Activated CD8-positive, alpha-beta T cell treated with anti-CD3 and anti-CD28 coated beads for 36 hours (primary cell): ENCODE results near the gene ABCC9. TPM values are rescaled to one million over a fixed set of nuclear protein-coding genes. Genes with fewer than 3 reads are reported as not detected.

Experiments used
- ATAC-seq: fragments of 200-7000 bp; cut with Tn5 transposase; one replicate; pipeline ENCODE4 v1.10.0; 2021; ENCODE audit warnings: mild to moderate bottlenecking, moderate library complexity
- CTCF ChIA-PET: fragments of 350-600 bp; sonication (Branson Sonifier 250); formaldehyde crosslinking; loops from one replicate; lab custom pipeline; 2021; ENCODE audit warnings: antibody characterized with exemption; lab: Charles Lee
- POLR2A ChIA-PET: fragments of 350-600 bp; sonication (Branson Sonifier 250); formaldehyde crosslinking; loops from one replicate; lab custom pipeline; 2021; ENCODE audit warnings: antibody characterized with exemption; lab: Charles Lee
- DNase-seq: peaks from one replicate; pipeline ENCODE4 v3.0.0-alpha.2; 2020
- H3K27ac Mint-ChIP-seq: one replicate; pipeline ENCODE4 v1.8.0; 2021; ENCODE audit warnings: mild to moderate bottlenecking, mixed read lengths
- H3K27me3 Mint-ChIP-seq: one replicate; pipeline ENCODE4 v1.8.0; 2021; ENCODE audit warnings: mixed read lengths
- H3K36me3 Mint-ChIP-seq: one replicate; pipeline ENCODE4 v1.8.0; 2021; ENCODE audit warnings: low read depth, mixed read lengths
- H3K4me1 Mint-ChIP-seq: one replicate; pipeline ENCODE4 v1.8.0; 2021; ENCODE audit warnings: low read depth, mixed read lengths
- H3K4me3 Mint-ChIP-seq: one replicate; pipeline ENCODE4 v1.8.0; 2021; ENCODE audit warnings: mild to moderate bottlenecking, moderate library complexity, mixed read lengths
- H3K9me3 Mint-ChIP-seq: one replicate; pipeline ENCODE4 v1.8.0; 2021; ENCODE audit warnings: mixed read lengths
- intact Hi-C: fragments of 100-400 bp; cut with micrococcal nuclease; formaldehyde crosslinking; loops from one replicate; pipeline ENCODE4 v1.10.0; 2022
- total RNA-seq, 2 experiments: library from RNA; stranded (reverse); gene quantifications; one replicate each; pipeline ENCODE4 v1.2.3, GENCODE V29; 2021
- TF ChIP-seq, protein P1 (sequence below): fragments of 200-600 bp; IDR thresholded peaks from one replicate; pipeline ENCODE4 v1.8.0; 2022; ENCODE audit warnings: antibody characterized with exemption, mild to moderate bottlenecking

Gene ABCC9
- total RNA-seq, 2 experiments from 2014 or later: not detected

DNA sequence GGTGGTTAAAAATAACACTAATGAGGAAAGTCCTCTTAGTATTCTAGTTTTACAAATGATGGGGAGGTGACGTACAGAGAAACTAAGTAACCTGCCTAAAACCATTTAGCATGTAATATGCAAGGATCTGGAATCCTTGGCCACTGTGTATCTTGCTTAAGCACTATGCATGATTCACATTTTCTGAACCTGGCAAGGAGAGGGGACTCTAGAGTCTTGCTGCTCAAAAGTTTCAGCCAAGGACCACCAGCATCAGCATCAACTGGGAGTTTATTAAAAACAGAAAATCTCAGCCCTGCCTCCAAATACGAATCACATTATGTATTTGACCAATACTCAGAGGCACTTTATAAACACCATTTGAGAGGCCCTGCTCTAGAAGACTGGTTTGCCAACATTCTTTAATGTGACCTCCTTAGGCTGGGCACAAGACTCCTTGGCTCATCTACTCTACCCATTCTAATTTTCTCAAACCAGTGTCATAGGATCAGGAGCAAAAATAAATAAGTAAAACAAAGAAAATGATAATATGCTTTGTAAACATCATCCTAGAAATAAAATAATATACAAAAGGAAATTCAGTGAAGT lies 52.9 kb downstream of the ABCC9 start:
- DNase-seq (no peak), ATAC-seq (no peak)
- Mint-ChIP-seq H3K4me3 (no peak overlapping the region), H3K9me3 (no peaks in the 10 kb centered on the region), H3K27me3 (peaks cover 5% of the 10 kb centered on the region), H3K36me3 (no peaks in the 10 kb centered on the region), H3K27ac (no peak overlapping the region), H3K4me1 (no peaks in the 10 kb centered on the region)
- intact Hi-C loops: no loop called here
- TF ChIP-seq, protein P1, sequence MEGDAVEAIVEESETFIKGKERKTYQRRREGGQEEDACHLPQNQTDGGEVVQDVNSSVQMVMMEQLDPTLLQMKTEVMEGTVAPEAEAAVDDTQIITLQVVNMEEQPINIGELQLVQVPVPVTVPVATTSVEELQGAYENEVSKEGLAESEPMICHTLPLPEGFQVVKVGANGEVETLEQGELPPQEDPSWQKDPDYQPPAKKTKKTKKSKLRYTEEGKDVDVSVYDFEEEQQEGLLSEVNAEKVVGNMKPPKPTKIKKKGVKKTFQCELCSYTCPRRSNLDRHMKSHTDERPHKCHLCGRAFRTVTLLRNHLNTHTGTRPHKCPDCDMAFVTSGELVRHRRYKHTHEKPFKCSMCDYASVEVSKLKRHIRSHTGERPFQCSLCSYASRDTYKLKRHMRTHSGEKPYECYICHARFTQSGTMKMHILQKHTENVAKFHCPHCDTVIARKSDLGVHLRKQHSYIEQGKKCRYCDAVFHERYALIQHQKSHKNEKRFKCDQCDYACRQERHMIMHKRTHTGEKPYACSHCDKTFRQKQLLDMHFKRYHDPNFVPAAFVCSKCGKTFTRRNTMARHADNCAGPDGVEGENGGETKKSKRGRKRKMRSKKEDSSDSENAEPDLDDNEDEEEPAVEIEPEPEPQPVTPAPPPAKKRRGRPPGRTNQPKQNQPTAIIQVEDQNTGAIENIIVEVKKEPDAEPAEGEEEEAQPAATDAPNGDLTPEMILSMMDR: no peak
- ChIA-PET CTCF (no interaction called here), POLR2A (no interaction called here)

DNA sequence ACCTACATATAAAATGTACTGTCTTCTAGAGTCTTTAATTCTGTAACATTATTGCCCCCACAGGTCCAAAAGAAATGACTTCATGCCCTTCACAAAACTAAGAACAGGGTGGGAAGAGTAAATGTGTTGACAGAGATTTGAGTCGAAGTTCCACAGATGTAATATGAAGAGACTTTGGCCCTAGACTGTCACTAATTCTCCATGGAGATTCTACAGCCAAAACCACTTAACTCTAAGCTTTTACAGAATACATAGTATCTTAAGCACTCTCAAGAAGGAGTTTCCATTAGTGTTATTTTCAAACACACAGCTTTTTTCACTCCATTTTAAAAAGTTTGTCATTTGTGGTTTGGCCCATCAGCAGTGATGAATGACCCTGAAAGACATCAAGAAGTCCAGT lies 56.3 kb downstream of the ABCC9 start:
- intact Hi-C loops: no loop called here
- Mint-ChIP-seq H3K4me3 (no peak overlapping the region), H3K27me3 (peaks cover 7% of the 10 kb centered on the region), H3K36me3 (no peaks in the 10 kb centered on the region), H3K9me3 (no peaks in the 10 kb centered on the region), H3K4me1 (no peaks in the 10 kb centered on the region), H3K27ac (no peak overlapping the region)
- no peak for DNase-seq
- POLR2A ChIA-PET: no interaction called here
- no peak for ATAC-seq
- CTCF ChIA-PET: no interaction called here
- TF ChIP-seq, protein P1: no peak

DNA sequence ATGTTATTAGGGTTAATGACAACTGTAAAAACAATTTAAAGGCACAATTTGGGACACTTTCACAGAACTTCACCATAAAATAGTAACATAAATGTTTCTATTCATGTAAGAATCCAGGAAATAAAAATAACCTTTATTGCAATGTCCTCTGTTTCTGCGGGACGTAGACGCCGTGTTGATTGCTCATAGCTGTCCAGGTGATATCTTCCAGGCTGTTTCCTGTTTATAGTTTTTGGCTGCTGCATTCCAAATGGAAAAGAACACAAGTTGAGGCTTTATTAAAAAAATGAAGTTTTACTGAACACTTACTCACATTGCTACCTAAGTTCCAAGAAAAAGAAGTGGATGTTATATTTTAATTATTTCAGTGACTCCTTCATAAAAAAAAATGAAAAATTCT lies 58.6 kb downstream of the ABCC9 start:
- no peaks in the 10 kb centered on the region for H3K36me3 Mint-ChIP-seq
- no peak for ATAC-seq
- no peaks in the 10 kb centered on the region for H3K4me1 Mint-ChIP-seq
- TF ChIP-seq, protein P1: no peak
- CTCF ChIA-PET: no interaction called here
- POLR2A ChIA-PET: no interaction called here
- no peak overlapping the region for H3K27ac Mint-ChIP-seq
- no peak overlapping the region for H3K4me3 Mint-ChIP-seq
- intact Hi-C loops: no loop called here
- peaks cover 11% of the 10 kb centered on the region for H3K27me3 Mint-ChIP-seq
- DNase-seq: no peak
- H3K9me3 Mint-ChIP-seq: no peaks in the 10 kb centered on the region

DNA sequence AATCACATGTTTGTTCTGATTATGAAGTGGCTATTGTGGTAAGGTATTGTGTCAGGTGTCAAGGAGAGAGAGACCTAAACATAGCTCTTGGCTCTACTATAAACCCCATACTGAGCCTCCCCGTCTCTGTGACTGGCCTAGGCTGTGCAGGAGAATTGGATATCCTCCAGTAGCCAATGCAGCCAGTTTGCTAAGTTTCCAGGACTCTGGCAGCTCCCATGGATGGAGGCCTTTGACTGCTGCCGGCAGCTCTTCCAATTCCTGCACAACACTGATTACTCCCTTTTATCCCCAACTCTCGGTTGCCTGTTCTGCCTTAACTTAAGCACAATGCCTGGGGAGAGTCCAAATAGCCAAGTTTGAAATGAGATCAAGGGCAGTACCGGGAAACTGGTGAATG lies 59.3 kb downstream of the ABCC9 start:
- ChIA-PET POLR2A (no interaction called here), CTCF (no interaction called here)
- Mint-ChIP-seq H3K4me3 (no peak overlapping the region), H3K4me1 (no peaks in the 10 kb centered on the region), H3K27me3 (peaks cover 14% of the 10 kb centered on the region), H3K27ac (no peak overlapping the region), H3K9me3 (no peaks in the 10 kb centered on the region), H3K36me3 (no peaks in the 10 kb centered on the region)
- intact Hi-C loops: no loop called here
- DNase-seq (no peak), ATAC-seq (no peak)
- TF ChIP-seq, protein P1: no peak

DNA sequence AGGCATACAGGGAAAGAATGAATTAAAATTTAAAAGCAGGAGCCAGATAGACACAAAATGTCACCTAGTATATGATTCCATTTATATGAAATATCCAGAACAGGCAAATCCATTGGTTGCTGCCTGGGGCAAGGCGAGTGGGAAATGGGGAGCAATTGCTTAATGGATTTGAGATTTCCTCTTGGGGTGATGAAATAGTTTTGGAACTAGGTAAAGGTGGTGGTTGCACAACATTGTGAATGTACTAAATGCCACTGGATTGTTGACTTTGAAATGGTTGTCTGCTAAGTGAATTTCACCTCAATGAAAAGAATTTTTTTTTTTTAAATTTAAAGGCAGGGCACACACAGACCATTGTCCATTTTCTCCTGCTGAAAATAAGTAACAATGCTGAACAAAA lies 61.9 kb downstream of the ABCC9 start:
- H3K4me3 Mint-ChIP-seq: no peak overlapping the region
- no peaks in the 10 kb centered on the region for H3K36me3 Mint-ChIP-seq
- no peaks in the 10 kb centered on the region for H3K4me1 Mint-ChIP-seq
- intact Hi-C loops: no loop called here
- ChIA-PET CTCF (no interaction called here), POLR2A (interaction anchor here (0.6 kb wide), 1 partner anchor 1056 kb away, joined by 3 read pairs; no protein-coding TSS in a partner anchor)
- ATAC-seq (no peak), DNase-seq (no peak)
- no peak overlapping the region for H3K27ac Mint-ChIP-seq
- H3K27me3 Mint-ChIP-seq: peaks cover 10% of the 10 kb centered on the region
- TF ChIP-seq, protein P1: no peak
- H3K9me3 Mint-ChIP-seq: no peaks in the 10 kb centered on the region
